OCI-LY7 (cell line): Measurements from ENCODE around the gene ING4. TPM values are rescaled to one million over a fixed set of nuclear protein-coding genes. Genes with fewer than 3 reads are reported as not detected.

Source experiments
- BruUV-seq: library from RNA; stranded (reverse); fragments of 400-500 nt; replicated peaks from 2 replicates; lab custom pipeline; 2021; lab: Mats Ljungman, UMichigan
- CTCF ChIA-PET: fragments of 300-600 bp; sonication (Branson Sonifier 250); formaldehyde crosslinking; loops from one replicate; lab custom pipeline; 2022; ENCODE audit warnings: antibody characterized with exemption; ENCODE audit not compliant: unreplicated experiment; lab: Charles Lee
- POLR2A ChIA-PET: fragments of 300-600 bp; sonication (Branson Sonifier 250); formaldehyde crosslinking; loops from one replicate; lab custom pipeline; 2022; ENCODE audit warnings: antibody characterized with exemption; lab: Charles Lee
- DNase-seq: peaks from one replicate; pipeline ENCODE4 v3.0.0-alpha.2; 2015; ENCODE audit warnings: low spot score
- H2AFZ ChIP-seq: fragments of 200-600 bp; sonication (generic), shearing (Covaris generic); 2 replicates; pipeline ENCODE4 v1.6.1; 2014; ENCODE audit warnings: mild to moderate bottlenecking, antibody characterized with exemption, low read length, moderate library complexity
- H3K27ac ChIP-seq: fragments of 200-600 bp; sonication (generic); 2 replicates; pipeline ENCODE4 v1.5.1; 2014; ENCODE audit warnings: mixed run types, low read depth, mild to moderate bottlenecking, moderate library complexity, low read length, inconsistent platforms; ENCODE audit not compliant: poor library complexity, severe bottlenecking
- H3K36me3 ChIP-seq: fragments of 200-600 bp; sonication (generic); 2 replicates; pipeline ENCODE4 v1.6.1; 2014; ENCODE audit warnings: mild to moderate bottlenecking, antibody characterized with exemption, low read length, moderate library complexity, mixed read lengths; ENCODE audit not compliant: insufficient read depth
- H3K4me1 ChIP-seq: fragments of 200-600 bp; sonication (generic); 2 replicates; pipeline ENCODE4 v1.5.1; 2014; ENCODE audit warnings: mild to moderate bottlenecking, low read length; ENCODE audit not compliant: insufficient read depth, poor library complexity, severe bottlenecking
- H3K4me2 ChIP-seq: fragments of 200-600 bp; sonication (generic); 2 replicates; pipeline ENCODE4 v1.6.1; 2014; ENCODE audit warnings: mild to moderate bottlenecking, low read length
- H3K4me3 ChIP-seq: fragments of 200-600 bp; sonication (generic); 2 replicates; pipeline ENCODE4 v1.5.1; 2014; ENCODE audit warnings: mild to moderate bottlenecking, low read depth, low read length; ENCODE audit not compliant: poor library complexity, severe bottlenecking
- H3K79me2 ChIP-seq: fragments of 200-600 bp; sonication (generic); 2 replicates; pipeline ENCODE4 v1.6.1; 2016; ENCODE audit warnings: low read depth, mild to moderate bottlenecking, low read length, moderate library complexity, mixed read lengths; ENCODE audit not compliant: insufficient read depth
- H3K9me2 ChIP-seq: fragments of 200-600 bp; sonication (generic); 2 replicates; pipeline ENCODE4 v1.6.1; 2016; ENCODE audit warnings: mild to moderate bottlenecking, low read length, mixed read lengths; ENCODE audit not compliant: insufficient read depth
- H3K9me3 ChIP-seq: fragments of 200-600 bp; sonication (generic); 2 replicates; pipeline ENCODE4 v1.6.1; 2014; ENCODE audit warnings: mild to moderate bottlenecking, mixed run types, low read length, mixed read lengths
- H4K20me1 ChIP-seq: fragments of 200-600 bp; sonication (generic); 2 replicates; pipeline ENCODE4 v1.6.1; 2014; ENCODE audit warnings: mild to moderate bottlenecking, antibody characterized with exemption, low read length, moderate library complexity, mixed read lengths; ENCODE audit not compliant: insufficient read depth
- CTCF ChIP-seq: fragments of 200-600 bp; sonication (generic); conservative IDR thresholded peaks from 2 replicates; pipeline ENCODE4 v1.5.1; 2014; ENCODE audit warnings: mild to moderate bottlenecking, antibody characterized with exemption, low read length, moderate library complexity, mixed read lengths
- EZH2phosphoT487 ChIP-seq: fragments of 200-600 bp; sonication (generic); IDR thresholded peaks from 2 replicates; pipeline ENCODE4 v1.6.1; 2018; ENCODE audit warnings: low read depth, borderline replicate concordance, mild to moderate bottlenecking, mixed run types, antibody characterized with exemption, low read length, moderate library complexity, mixed read lengths
- intact Hi-C: fragments of 100-400 bp; cut with micrococcal nuclease; formaldehyde crosslinking; loops from one replicate; pipeline ENCODE4 v1.10.0; 2022; ENCODE audit not compliant: unreplicated experiment
- total RNA-seq, 2 experiments: library from RNA; depleted of rRNA in 1 of 2; stranded (reverse); fragments of >200 nt in 1 of 2; shearing (Covaris generic) in 1 of 2; gene quantifications; 2 replicates each; pipeline ENCODE4 v1.2.3, GENCODE V29; 2014 to 2022

The ING4 gene
- total RNA-seq, 2 experiments from 2014 or later, result 27.1 to 30.8 TPM

- peaks cover 62% of the 10 kb centered on the region; the same call in 1 of the 2 replicates for H3K79me2 ChIP-seq
- peak overlapping the region; percentile 87 for H3K4me2 ChIP-seq
- ChIA-PET POLR2A (interaction anchor here (0.5 to 1.4 kb wide), 6 partner anchors 9 to 93 kb away, joined by 3 to 8 read pairs (median 4); partner anchors contain the start of genes LPAR5 and ZNF384), CTCF (interaction anchor here (1.0 kb wide), 1 partner anchor 18 kb away, joined by 3 read pairs; no protein-coding TSS in a partner anchor)
- BruUV-seq, result no TSS peak
- H2AFZ ChIP-seq, result peak overlapping the region; percentile 3; the same call in 1 of the 2 replicates
- intact Hi-C loops, result loop anchor here (2.0 kb wide), 1 partner anchor 62 kb away; the partner anchor contains the start of gene ZNF384
- H3K9me3 ChIP-seq, result no peaks in the 10 kb centered on the region
- H3K4me3 ChIP-seq, result peak overlapping the region; percentile 61
- H3K27ac ChIP-seq, result peak overlapping the region; percentile 86
- peaks cover 71% of the 10 kb centered on the region for H3K4me1 ChIP-seq
- H4K20me1 ChIP-seq, result no peaks in the 10 kb centered on the region
- no peak for TF ChIP-seq EZH2phosphoT487
- TF ChIP-seq CTCF, result no peak
- H3K36me3 ChIP-seq, result peaks cover 17% of the 10 kb centered on the region; the same call in 1 of the 2 replicates
- DNase-seq, result peak; percentile 80
- H3K9me2 ChIP-seq, result no peaks in the 10 kb centered on the region
These were observed 36.1 kb downstream of the ING4 start for GRCh38 chr12:6626654-6627283.

GRCh38 chr12:6620885-6621274 is 42.0 kb downstream of the ING4 start:
- Histone ChIP-seq H3K4me3 (no peak overlapping the region), H3K4me2 (no peak overlapping the region), H2AFZ (no peak overlapping the region), H4K20me1 (no peaks in the 10 kb centered on the region), H3K36me3 (peaks cover 48% of the 10 kb centered on the region), H3K4me1 (peaks cover 27% of the 10 kb centered on the region), H3K9me3 (no peaks in the 10 kb centered on the region), H3K79me2 (peaks cover 19% of the 10 kb centered on the region; the same call in 1 of the 2 replicates), H3K27ac (no peak overlapping the region), H3K9me2 (no peaks in the 10 kb centered on the region)
- ChIA-PET CTCF (no interaction called here), POLR2A (interaction anchor here (0.6 to 1.4 kb wide), 2 partner anchors 9 to 13 kb away, joined by 3 to 6 read pairs; no protein-coding TSS in a partner anchor)
- TF ChIP-seq CTCF (no peak), EZH2phosphoT487 (no peak)
- intact Hi-C loops, result no loop called here
- BruUV-seq, result no TSS peak
- no peak for DNase-seq
